OCI-LY1 (cell line): Measurements from ENCODE around the gene UGT1A10.

ENCODE experiments used
- EZH2 ChIP-seq: fragments of 200-600 bp; sonication (generic), shearing (Covaris generic); IDR thresholded peaks from 2 replicates; pipeline ENCODE4 v1.8.0; 2017; ENCODE audit warnings: borderline replicate concordance, mixed run types, mild to moderate bottlenecking, antibody characterized with exemption, low read length, moderate library complexity, mixed read lengths
- TF ChIP-seq, protein P1 (sequence below): fragments of 200-600 bp; sonication (generic), shearing (Covaris generic); IDR thresholded peaks from 2 replicates; pipeline ENCODE4 v1.5.1; 2017; ENCODE audit warnings: mild to moderate bottlenecking, antibody characterized with exemption, low read length, moderate library complexity, mixed read lengths

DNA sequence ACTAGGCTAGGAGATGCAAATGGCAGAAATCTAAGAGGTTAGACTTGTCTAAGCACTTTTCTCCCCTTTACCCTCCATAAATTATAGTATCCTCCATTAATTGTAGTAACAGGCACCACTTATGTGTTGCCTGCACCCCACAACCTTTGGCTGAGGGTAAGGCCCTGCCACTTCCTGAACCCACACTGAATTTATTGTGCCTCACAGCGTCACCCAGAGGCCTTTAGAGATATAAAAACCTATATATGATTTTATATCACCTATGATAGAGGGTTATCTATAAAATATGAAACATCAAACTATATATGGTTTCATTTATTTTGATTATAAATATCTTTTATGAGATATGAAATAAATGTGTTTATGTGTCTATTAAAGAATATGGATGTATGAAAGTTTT is 38.1 kb downstream of the UGT1A10 start:
- TF ChIP-seq, protein P1, sequence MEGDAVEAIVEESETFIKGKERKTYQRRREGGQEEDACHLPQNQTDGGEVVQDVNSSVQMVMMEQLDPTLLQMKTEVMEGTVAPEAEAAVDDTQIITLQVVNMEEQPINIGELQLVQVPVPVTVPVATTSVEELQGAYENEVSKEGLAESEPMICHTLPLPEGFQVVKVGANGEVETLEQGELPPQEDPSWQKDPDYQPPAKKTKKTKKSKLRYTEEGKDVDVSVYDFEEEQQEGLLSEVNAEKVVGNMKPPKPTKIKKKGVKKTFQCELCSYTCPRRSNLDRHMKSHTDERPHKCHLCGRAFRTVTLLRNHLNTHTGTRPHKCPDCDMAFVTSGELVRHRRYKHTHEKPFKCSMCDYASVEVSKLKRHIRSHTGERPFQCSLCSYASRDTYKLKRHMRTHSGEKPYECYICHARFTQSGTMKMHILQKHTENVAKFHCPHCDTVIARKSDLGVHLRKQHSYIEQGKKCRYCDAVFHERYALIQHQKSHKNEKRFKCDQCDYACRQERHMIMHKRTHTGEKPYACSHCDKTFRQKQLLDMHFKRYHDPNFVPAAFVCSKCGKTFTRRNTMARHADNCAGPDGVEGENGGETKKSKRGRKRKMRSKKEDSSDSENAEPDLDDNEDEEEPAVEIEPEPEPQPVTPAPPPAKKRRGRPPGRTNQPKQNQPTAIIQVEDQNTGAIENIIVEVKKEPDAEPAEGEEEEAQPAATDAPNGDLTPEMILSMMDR: peak; percentile 27; the same call in 1 of the 2 replicates
- TF ChIP-seq EZH2: no peak
